GM19467 (cell line): ENCODE measurements around the gene PPFIA4.

ENCODE experiments used
- ATAC-seq: cut with Tn5 transposase; IDR thresholded peaks from one replicate; pipeline ENCODE4 v1.9.1; 2021; ENCODE audit warnings: mild to moderate bottlenecking, moderate library complexity; ENCODE audit not compliant: unreplicated experiment

The PPFIA4 gene

GRCh38 chr1:203039609-203040512, 13.6 kb downstream of the PPFIA4 start:
- ATAC-seq: no peak

DNA sequence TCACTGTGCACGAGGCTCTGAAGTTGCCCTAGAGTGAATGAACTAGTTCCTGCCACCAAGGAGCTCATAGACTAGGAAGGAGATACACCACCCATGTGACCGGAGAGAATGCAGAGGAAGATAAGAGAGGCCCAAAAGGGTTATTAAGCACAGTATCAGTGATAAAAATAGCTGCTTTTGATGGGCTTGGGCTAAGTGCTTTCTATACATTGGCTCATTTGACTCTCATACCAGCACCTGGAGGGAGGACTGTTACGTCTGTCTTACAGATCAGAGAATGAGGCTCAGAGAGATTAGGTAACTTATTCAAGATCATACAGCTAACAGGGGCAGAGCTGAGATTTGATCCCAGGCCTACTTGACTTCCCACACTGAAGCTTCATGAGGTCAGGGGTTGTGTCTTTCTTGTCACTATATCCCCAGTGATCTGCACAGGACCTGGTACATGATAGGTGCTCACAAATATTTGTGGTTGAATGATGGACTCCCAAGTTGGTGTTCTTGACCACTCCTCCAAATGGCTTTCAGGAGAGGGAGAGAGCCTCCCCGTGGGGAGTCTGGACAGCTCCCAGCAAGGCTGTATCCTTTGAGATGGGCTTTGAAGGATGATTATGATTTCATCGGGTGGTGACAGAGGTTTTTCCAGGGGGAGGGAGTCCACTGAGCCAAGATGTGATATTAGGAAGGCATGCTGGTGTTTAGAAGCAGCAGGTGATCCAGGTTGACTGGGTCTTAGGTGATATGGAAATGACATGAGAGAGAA, 14.4 kb downstream of the PPFIA4 start:
- no peak for ATAC-seq

GRCh38 chr1:203041351-203041932, 15.2 kb downstream of the PPFIA4 start:
- no peak for ATAC-seq

- ATAC-seq: no peak
Observed at GRCh38 chr1:203043830-203044545, 17.7 kb downstream of the PPFIA4 start.

GRCh38 chr1:203044546-203045250, 18.4 kb downstream of the PPFIA4 start:
- no peak for ATAC-seq

GRCh38 chr1:203045336-203045735, 19.0 kb downstream of the PPFIA4 start:
- no peak for ATAC-seq

DNA sequence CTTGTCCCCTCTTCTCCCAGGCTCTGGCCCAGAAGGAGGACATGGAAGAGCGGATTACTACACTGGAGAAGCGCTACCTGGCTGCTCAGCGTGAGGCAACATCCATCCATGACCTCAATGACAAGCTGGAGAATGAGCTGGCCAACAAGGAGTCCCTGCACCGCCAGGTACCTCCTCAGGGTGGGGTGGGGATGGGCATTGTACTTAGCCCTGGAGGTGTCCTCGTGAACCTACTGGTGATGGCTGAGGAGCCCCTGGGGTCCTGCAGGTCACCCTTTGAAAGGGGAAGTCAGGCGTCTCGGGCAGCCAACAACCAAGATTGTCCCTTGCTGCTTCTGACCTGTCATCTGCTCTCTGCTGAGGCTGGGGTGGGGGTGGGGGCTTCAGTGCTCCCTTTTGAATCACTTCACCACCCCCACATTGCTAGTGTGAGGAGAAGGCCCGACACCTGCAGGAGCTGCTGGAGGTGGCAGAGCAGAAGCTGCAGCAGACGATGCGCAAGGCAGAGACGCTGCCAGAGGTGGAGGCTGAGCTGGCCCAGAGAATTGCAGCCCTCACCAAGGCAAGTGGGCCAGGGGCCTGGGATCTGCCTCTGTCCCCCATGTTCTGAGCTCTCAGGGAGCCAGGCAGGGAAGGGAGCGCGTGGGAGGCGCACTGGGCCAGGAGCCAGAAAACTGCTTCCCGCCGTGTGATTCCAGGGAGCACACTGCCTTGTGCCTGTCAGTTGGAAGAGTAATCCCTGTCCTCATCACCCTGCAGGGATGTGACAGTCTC, 19.7 kb downstream of the PPFIA4 start:
- no peak for ATAC-seq

DNA sequence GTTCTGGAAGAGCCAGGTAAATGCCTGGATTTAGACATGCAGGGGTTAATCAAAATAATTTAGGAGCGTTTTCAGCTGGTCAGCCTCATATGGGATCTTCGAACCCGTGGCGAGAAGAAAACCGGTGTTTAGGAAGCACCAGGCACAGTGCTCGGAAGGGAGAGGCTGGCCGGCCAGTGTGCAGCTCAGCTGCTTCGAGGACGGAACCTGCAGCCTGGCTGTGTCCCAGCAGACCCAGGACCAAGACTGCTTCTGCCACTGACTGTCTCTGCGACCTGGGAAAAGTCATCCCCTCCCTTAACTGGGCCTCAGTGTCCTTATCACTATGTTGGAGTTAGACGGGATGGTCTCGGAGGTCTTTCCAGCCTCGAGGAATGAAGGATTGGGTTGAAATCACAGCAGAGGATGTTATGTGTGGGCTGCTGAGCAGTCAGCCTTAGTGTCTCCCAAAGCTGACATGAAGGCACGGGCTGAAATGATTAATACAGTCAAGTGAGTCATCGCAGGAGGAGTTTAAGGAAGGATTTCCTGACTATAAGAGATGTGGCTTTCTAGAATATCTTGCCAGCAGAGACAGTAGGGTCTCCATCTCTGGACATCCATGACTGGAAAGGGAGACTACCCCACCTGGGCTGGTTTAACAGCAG, 20.8 kb downstream of the PPFIA4 start:
- no peak for ATAC-seq

GRCh38 chr1:203048086-203048485, 21.8 kb downstream of the PPFIA4 start:
- no peak for ATAC-seq

DNA sequence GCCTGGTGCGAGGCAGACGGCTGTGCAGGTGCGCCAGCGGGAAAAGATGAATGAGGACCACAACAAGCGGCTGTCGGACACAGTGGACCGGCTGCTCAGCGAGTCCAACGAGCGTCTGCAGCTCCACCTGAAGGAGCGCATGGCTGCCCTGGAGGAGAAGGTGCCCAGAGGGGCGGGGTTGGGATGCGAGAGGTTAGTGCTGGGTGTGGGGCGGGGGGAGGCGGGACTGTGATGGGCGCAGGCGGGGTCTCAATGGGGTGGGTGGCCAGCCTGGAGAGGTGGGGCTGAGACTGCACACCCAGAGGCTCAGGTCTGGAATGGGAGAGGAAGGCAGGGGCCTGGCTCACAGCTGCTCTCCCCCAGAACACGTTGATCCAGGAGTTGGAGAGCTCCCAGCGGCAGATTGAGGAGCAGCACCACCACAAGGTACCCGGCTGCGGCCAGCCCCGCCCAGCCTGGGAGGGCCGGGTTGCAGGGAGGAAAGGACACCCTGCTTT, 22.3 kb downstream of the PPFIA4 start:
- ATAC-seq: no peak

- ATAC-seq: no peak
Observed at GRCh38 chr1:203049077-203049476, 22.8 kb downstream of the PPFIA4 start.

GRCh38 chr1:203049576-203050180, 23.4 kb downstream of the PPFIA4 start:
- ATAC-seq: no peak

- ATAC-seq: no peak
Observed at GRCh38 chr1:203050826-203051225, 24.5 kb downstream of the PPFIA4 start.

DNA sequence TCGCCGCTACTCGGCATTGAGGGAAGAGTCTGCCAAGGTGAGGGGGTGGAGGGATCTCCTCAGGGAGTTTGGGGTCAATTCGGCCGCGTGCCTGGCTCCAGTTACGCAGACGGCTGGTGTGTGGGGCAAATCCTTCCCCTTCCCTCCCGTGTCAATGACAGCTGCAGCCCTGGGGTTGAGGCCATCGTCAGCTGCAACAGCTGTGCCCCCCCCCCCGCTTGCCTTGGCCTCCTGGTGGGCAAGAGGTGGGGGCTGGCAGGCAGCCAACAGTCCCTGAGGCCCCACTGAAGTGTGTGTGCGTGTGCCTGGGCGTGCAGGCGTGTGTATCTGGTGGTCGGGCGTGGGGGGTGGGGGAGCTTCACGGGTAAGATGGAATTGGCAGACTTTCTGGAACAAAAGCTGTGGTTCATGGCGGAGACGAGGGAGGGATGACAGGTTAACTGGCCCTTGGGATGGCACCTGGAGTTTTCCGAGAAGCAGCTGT, 25.6 kb downstream of the PPFIA4 start:
- no peak for ATAC-seq

GRCh38 chr1:203052601-203053000, 26.3 kb downstream of the PPFIA4 start:
- ATAC-seq: no peak

GRCh38 chr1:203054184-203054583, 27.9 kb downstream of the PPFIA4 start:
- no peak for ATAC-seq

GRCh38 chr1:203054642-203055041, 28.4 kb downstream of the PPFIA4 start:
- no peak for ATAC-seq

GRCh38 chr1:203055161-203055799, 29.0 kb downstream of the PPFIA4 start:
- no peak for ATAC-seq
